ENCODE data around the gene CCDC14. TPM values are rescaled to one million over a fixed set of nuclear protein-coding genes. Genes with fewer than 3 reads are reported as not detected.
"Not testable (repeated sequence)": the region's sequence is repeated elsewhere in the genome, so short reads cannot be mapped to it uniquely, and the experiment has no call there.

The CCDC14 gene, protein sequence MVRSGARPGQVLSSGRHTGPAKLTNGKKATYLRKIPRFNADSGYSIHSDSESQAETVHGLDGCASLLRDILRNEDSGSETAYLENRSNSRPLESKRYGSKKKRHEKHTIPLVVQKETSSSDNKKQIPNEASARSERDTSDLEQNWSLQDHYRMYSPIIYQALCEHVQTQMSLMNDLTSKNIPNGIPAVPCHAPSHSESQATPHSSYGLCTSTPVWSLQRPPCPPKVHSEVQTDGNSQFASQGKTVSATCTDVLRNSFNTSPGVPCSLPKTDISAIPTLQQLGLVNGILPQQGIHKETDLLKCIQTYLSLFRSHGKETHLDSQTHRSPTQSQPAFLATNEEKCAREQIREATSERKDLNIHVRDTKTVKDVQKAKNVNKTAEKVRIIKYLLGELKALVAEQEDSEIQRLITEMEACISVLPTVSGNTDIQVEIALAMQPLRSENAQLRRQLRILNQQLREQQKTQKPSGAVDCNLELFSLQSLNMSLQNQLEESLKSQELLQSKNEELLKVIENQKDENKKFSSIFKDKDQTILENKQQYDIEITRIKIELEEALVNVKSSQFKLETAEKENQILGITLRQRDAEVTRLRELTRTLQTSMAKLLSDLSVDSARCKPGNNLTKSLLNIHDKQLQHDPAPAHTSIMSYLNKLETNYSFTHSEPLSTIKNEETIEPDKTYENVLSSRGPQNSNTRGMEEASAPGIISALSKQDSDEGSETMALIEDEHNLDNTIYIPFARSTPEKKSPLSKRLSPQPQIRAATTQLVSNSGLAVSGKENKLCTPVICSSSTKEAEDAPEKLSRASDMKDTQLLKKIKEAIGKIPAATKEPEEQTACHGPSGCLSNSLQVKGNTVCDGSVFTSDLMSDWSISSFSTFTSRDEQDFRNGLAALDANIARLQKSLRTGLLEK
- total RNA-seq, result 41.4 and 41.9 TPM in 2 replicates

DNA sequence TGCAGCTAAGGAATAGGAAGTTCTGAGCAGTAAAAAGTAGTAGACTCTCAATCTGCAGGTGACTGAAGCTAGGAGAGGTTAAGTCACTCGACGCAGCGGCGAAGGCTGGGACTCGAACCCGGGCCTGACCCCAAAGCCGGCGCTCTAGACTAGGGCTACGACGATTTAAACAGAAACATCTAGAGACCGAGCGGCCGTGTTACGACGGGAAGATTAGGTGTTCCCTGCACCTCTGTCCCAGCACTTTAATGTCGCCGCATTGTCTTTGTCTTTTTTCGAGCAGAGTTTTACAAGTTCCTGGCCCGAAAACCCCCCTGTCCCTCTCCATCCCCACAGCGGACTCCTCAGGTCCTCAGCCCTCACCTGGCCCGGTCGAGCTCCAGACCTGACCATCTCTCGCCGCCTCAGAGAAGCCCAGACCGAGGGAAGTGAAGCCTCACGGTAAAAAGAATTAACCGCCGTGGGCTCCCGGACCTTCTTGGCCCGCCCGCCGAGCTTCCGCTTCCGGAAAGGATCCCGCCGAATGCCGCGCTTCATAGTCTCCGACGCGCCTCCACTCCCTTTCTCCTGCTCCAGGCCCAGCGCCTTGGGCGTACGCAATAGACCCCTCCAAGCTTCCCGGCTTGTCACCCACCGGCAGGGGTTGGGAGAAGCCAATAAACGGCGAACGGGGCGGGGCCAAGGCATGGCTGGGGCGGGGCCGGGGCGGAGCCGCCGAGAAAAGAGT is at the start of gene CCDC14:
TSS of gene CCDC14 (minus strand) at position 449 of the 727 bp plus-strand sequence. CDS start at position 393, 56 bp downstream.
- DNase-seq (ENCODE audit: low read depth), result peak; percentile 59
- TF ChIP-seq, protein P1, sequence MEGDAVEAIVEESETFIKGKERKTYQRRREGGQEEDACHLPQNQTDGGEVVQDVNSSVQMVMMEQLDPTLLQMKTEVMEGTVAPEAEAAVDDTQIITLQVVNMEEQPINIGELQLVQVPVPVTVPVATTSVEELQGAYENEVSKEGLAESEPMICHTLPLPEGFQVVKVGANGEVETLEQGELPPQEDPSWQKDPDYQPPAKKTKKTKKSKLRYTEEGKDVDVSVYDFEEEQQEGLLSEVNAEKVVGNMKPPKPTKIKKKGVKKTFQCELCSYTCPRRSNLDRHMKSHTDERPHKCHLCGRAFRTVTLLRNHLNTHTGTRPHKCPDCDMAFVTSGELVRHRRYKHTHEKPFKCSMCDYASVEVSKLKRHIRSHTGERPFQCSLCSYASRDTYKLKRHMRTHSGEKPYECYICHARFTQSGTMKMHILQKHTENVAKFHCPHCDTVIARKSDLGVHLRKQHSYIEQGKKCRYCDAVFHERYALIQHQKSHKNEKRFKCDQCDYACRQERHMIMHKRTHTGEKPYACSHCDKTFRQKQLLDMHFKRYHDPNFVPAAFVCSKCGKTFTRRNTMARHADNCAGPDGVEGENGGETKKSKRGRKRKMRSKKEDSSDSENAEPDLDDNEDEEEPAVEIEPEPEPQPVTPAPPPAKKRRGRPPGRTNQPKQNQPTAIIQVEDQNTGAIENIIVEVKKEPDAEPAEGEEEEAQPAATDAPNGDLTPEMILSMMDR (conservative IDR thresholded peaks at IDR 0.05; ENCODE audit: low read depth, low read length), result no peak
- H3K4me3 ChIP-seq (ENCODE audit: low read depth, low read length), result peak within 1 kb of the TSS; percentile 90

GRCh38 chr3:124008321-124008720 is 47.3 kb upstream of the CCDC14 start:
- not testable (repeated sequence) for H3K4me3 ChIP-seq (ENCODE audit: low read depth, low read length); DNase-seq (ENCODE audit: low read depth)

DNA sequence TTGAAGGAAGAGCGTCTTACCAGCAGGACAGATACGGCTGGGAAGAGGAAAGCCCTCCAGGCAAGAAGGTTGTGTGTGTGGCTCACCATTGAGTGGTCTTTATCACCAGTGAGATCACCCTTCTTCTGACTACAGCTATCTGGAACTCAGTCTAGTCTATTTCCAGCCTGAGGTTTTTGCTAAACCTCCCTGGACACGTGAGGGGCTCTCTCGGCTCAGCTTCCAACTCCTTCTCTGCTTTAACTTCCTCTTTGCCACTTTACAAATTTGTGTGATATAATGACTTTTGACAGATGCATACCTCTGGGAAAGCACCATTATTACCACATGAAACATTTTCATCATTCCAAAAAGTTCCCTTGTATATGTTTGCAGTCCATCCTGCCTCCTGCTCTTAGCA is 46.2 kb upstream of the CCDC14 start:
- H3K4me3 ChIP-seq (ENCODE audit: low read depth, low read length), result no peak overlapping the region
- no peak for DNase-seq (ENCODE audit: low read depth)
- TF ChIP-seq, protein P1 (conservative IDR thresholded peaks at IDR 0.05; ENCODE audit: low read depth, low read length), result no peak

- not testable (repeated sequence) for DNase-seq (ENCODE audit: low read depth); H3K4me3 ChIP-seq (ENCODE audit: low read depth, low read length)
These were observed 41.5 kb upstream of the CCDC14 start for GRCh38 chr3:124002405-124003079.

DNA sequence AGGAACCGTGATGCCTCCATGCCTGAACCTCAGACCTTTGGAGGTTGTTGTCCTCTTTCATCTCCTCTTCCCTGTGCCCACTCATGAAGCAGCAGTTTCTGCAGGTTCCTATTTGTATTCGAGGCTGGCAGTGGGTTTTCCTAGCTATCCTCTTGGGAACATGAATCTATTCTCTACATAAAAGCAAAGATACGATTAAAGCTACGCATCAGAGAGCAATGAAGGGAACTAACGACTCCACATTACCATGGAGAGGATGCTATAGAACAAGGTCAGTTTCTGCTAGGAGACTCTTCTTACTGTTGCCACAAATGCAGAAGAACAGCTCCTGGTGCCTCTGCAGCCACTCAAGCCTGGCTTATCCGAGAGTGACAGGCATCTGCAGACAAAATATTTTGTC is 40.3 kb upstream of the CCDC14 start:
- not testable (repeated sequence) for DNase-seq (ENCODE audit: low read depth); H3K4me3 ChIP-seq (ENCODE audit: low read depth, low read length)

- no peak overlapping the region for H3K4me3 ChIP-seq (ENCODE audit: low read depth, low read length)
- TF ChIP-seq, protein P1 (conservative IDR thresholded peaks at IDR 0.05; ENCODE audit: low read depth, low read length), result no peak
- no peak for DNase-seq (ENCODE audit: low read depth)
These were observed 36.5 kb upstream of the CCDC14 start for GRCh38 chr3:123997543-123997942.

GRCh38 chr3:123993818-123994217 is 32.8 kb upstream of the CCDC14 start:
- TF ChIP-seq, protein P1 (conservative IDR thresholded peaks at IDR 0.05; ENCODE audit: low read depth, low read length), result no peak
- no peak for DNase-seq (ENCODE audit: low read depth)
- no peak overlapping the region for H3K4me3 ChIP-seq (ENCODE audit: low read depth, low read length)

DNA sequence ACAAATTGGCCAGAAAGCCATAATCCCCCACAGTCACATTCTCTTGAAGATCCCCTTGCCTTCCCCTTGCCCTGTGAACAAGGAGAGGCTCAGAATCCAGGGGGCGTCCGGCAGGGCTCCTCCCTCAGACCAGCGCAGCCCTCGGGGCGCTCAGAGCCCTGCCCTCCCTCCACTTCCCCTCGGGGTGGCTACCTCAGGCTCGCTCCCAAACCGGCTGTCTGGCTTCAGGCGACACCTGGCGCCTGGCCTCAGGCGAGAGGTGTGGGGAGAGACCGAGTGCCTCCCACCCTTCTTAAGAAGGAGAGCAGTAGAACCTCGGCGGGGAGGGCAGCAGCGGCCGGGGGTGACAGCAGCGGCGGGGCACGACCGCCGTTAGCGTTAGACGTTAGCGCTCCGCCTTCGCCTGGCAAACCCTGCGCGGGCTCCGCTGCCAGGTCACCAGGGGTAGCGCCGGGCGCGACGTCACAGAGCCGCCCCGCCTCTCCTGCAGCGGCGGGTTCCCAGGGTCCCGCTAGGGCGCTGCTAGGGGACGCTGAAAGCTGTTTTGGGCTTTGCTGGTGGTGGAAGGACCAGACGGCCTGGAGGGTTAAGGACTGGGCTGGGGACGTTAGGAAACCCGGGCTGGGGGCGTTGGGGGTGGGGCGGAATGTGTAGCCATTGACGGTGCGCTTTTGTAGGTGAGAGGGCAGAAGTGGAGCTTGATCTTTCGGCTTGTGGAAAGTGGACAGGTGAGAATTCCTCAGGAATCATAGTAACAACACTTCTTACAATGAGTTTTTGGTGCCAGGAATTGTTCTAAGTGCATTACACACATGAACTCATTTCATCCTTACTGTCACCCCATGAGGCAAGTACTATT is 30.9 kb upstream of the CCDC14 start, which contains the start of gene ROPN1:
TSS of gene ROPN1 (minus strand) at position 395 of the 859 bp plus-strand sequence. CDS start 11,643 bp downstream, outside the sequence.
- DNase-seq (ENCODE audit: low read depth), result not testable (repeated sequence)
- H3K4me3 ChIP-seq (ENCODE audit: low read depth, low read length), result peak within 1 kb of the TSS; percentile 23
